HUES6 (cell line): ENCODE data around the gene MYO1B.

Source experiments
- H3K27ac ChIP-seq: 2 replicates; pipeline ENCODE4 v1.7.0; 2013; ENCODE audit warnings: low read depth, mild to moderate bottlenecking, low read length, inconsistent platforms
- H3K27me3 ChIP-seq: 2 replicates; pipeline ENCODE4 v1.6.1; 2013; ENCODE audit warnings: low read length; ENCODE audit not compliant: control insufficient read depth, insufficient read depth
- H3K36me3 ChIP-seq: 2 replicates; pipeline ENCODE4 v1.6.1; 2013; ENCODE audit warnings: low read length; ENCODE audit not compliant: control insufficient read depth, insufficient read depth
- H3K4me1 ChIP-seq: 2 replicates; pipeline ENCODE4 v1.6.1; 2013; ENCODE audit warnings: low read length; ENCODE audit not compliant: control insufficient read depth, insufficient read depth
- H3K4me3 ChIP-seq: 2 replicates; pipeline ENCODE4 v1.5.1; 2013; ENCODE audit warnings: low read depth, low read length
- H3K9ac ChIP-seq: one replicate; pipeline ENCODE4 v1.6.1; 2013; ENCODE audit warnings: mild to moderate bottlenecking, low read length
- H3K9me3 ChIP-seq: 2 replicates; pipeline ENCODE4 v1.6.1; 2013; ENCODE audit warnings: low read depth, low read length; ENCODE audit not compliant: control insufficient read depth, insufficient read depth

MYO1B gene

GRCh38 chr2:191212119-191212518 is 33.1 kb upstream of the MYO1B start:
- Histone ChIP-seq H3K9ac (no peak overlapping the region), H3K4me1 (peaks cover under 1% of the 10 kb centered on the region; the same call in 1 of the 2 replicates), H3K4me3 (no peak overlapping the region), H3K36me3 (no peaks in the 10 kb centered on the region), H3K27ac (no peak overlapping the region), H3K27me3 (no peaks in the 10 kb centered on the region), H3K9me3 (no peaks in the 10 kb centered on the region)

DNA sequence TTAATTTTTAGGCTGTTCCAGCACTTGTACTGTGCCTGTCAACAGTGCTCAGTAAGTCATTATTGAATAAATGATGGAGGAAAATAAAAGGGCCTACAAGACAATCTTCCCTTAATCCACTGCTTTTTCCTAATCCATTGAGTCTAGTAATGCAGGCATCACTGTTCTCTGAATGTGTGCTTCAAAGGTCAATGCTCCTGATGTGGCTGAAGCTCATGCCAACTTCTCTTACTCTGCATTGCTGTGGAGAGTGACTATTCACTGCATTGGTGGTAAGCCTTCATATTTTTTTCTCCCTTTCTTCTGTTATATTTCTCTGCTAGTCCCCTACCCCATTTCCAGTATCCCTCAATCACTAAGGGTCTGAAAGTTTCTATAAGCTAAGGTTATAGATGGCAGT is 31.9 kb upstream of the MYO1B start:
- no peaks in the 10 kb centered on the region for H3K9me3 ChIP-seq
- no peak overlapping the region for H3K27ac ChIP-seq
- peaks cover 12% of the 10 kb centered on the region for H3K4me1 ChIP-seq
- H3K9ac ChIP-seq, result no peak overlapping the region
- H3K27me3 ChIP-seq, result no peaks in the 10 kb centered on the region
- no peak overlapping the region for H3K4me3 ChIP-seq
- H3K36me3 ChIP-seq, result no peaks in the 10 kb centered on the region

GRCh38 chr2:191215230-191215629 is 30.0 kb upstream of the MYO1B start:
- Histone ChIP-seq H3K36me3 (no peaks in the 10 kb centered on the region), H3K27ac (no peak overlapping the region), H3K9me3 (no peaks in the 10 kb centered on the region), H3K9ac (no peak overlapping the region), H3K27me3 (no peaks in the 10 kb centered on the region), H3K4me3 (no peak overlapping the region), H3K4me1 (peaks cover 14% of the 10 kb centered on the region)

DNA sequence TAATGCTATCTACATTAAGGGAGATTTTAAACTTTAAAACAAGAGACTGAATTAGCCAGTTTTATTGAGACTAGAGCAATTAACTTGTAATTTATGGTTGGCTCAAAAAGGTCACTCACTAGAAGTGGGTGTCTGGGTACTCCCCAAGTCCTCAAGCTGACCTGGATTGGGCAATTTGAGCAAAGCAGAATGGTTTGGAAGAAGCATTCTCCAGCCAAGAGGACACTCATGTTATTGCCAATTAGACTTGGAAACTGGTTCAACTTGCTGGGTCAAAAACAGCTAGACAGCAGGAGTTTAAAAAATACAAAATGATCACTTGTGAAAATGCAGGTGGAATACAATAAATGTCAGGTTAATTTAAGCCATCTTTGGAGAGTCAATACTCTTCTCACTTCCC is 29.5 kb upstream of the MYO1B start:
- Histone ChIP-seq H3K9me3 (no peaks in the 10 kb centered on the region), H3K27me3 (no peaks in the 10 kb centered on the region), H3K4me3 (no peak overlapping the region), H3K9ac (no peak overlapping the region), H3K27ac (no peak overlapping the region), H3K4me1 (peaks cover 14% of the 10 kb centered on the region), H3K36me3 (no peaks in the 10 kb centered on the region)

DNA sequence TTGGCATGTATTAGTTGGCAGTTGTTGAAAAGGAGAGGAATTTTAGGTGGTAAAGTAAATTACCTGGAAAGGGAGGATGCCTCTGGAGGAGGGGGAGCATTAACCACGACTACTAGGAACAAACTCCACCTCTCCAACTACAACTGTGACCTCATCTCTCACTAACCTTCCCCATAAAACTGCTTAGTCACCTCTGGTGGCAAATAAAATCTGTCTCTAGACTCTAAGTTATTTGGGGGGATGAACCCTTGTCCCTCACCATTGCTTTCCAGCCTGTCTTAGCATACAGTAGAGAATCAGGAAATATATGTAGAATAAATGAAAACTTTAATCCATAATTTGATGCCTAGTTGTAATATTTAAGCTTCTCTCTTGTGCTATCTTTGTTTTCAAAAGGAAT is 27.6 kb upstream of the MYO1B start:
- Histone ChIP-seq H3K27me3 (no peaks in the 10 kb centered on the region), H3K9me3 (no peaks in the 10 kb centered on the region), H3K36me3 (no peaks in the 10 kb centered on the region), H3K4me1 (peaks cover 14% of the 10 kb centered on the region), H3K4me3 (no peak overlapping the region), H3K27ac (peak overlapping the region; percentile 51), H3K9ac (peak overlapping the region; percentile 40)

DNA sequence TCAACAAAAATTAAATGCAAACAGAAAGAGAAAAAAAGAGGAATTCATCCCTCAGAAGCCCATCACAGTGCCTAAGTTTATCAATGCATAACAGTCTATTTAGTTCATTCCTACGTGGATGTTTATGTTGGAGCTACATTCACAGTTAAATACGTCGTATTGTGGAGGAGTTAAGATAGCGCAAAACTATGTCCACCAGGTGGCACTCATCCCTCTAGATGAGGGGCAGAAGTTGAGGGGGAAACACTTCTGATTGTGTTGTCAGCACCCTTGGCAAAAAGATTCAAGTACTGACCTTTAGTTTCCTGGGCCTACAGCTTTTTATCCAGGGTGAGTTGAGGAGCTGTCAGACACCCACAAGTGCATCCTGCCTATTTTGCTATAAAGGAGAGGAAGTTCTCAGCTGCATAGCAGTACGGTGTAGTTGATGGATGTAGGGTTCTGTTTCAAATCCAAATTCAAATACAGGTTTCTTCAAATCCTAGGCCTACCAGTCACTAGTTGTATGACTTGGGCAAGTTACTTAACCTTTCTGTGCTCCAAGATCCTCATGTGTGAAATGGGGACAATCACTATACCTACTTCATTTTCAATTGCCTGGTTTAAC is 26.8 kb upstream of the MYO1B start:
- Histone ChIP-seq H3K4me1 (peaks cover 14% of the 10 kb centered on the region), H3K36me3 (no peaks in the 10 kb centered on the region), H3K9ac (no peak overlapping the region), H3K4me3 (no peak overlapping the region), H3K27ac (peak overlapping the region; percentile 51; the same call in 1 of the 2 replicates), H3K27me3 (no peaks in the 10 kb centered on the region), H3K9me3 (no peaks in the 10 kb centered on the region)

DNA sequence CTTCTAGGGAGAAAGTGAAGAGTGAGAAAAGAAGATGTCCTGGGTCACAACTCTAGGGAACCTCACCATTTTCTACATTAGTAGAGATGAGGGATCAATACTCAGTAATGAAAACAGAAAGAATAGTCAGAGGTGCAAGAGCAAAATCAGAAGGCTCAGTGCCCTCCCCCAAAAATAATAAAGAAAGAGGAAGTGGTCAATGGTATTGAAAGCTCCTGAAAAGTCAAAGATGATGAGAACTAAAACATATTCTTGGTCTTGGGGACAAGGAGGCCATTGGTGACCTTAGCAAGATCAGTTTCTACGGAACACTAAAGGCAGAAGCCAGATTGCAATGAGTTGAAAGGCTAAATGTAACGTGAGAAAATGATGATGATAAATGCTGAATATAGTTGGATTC is 24.5 kb upstream of the MYO1B start:
- no peaks in the 10 kb centered on the region for H3K27me3 ChIP-seq

DNA sequence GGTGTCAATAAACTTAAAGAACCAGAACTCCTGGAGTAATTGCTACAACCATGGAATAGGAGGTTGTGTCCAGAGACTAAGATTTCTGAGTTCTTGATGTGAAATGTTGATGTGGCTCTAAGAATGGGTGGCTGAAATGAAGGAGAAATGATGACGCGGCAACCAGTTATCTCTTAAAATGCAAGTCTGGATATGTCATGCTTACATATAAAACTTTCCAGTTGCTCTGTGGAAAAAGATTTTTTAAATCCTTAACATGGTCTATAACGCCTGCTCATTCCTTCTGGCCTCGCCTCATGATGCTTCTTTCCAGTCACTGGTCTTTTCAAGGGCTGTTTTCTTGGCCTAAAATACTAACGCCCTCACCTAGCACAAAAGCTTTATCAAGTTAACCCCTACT is 23.5 kb upstream of the MYO1B start:
- Histone ChIP-seq H3K4me3 (no peak overlapping the region), H3K4me1 (peaks cover 29% of the 10 kb centered on the region), H3K27me3 (no peaks in the 10 kb centered on the region), H3K9ac (no peak overlapping the region), H3K9me3 (no peaks in the 10 kb centered on the region), H3K27ac (no peak overlapping the region), H3K36me3 (no peaks in the 10 kb centered on the region)

More for the DNA sequence above, 24.5 kb upstream of the MYO1B start:
- Histone ChIP-seq H3K9ac (no peak overlapping the region), H3K4me1 (peaks cover 22% of the 10 kb centered on the region), H3K4me3 (no peak overlapping the region), H3K36me3 (no peaks in the 10 kb centered on the region), H3K27ac (no peak overlapping the region), H3K9me3 (no peaks in the 10 kb centered on the region)

GRCh38 chr2:191222507-191222906 is 22.7 kb upstream of the MYO1B start:
- peaks cover 25% of the 10 kb centered on the region for H3K4me1 ChIP-seq
- H3K27ac ChIP-seq, result no peak overlapping the region
- no peaks in the 10 kb centered on the region for H3K27me3 ChIP-seq
- no peaks in the 10 kb centered on the region for H3K36me3 ChIP-seq
- H3K9ac ChIP-seq, result no peak overlapping the region
- H3K9me3 ChIP-seq, result no peaks in the 10 kb centered on the region
- H3K4me3 ChIP-seq, result no peak overlapping the region

DNA sequence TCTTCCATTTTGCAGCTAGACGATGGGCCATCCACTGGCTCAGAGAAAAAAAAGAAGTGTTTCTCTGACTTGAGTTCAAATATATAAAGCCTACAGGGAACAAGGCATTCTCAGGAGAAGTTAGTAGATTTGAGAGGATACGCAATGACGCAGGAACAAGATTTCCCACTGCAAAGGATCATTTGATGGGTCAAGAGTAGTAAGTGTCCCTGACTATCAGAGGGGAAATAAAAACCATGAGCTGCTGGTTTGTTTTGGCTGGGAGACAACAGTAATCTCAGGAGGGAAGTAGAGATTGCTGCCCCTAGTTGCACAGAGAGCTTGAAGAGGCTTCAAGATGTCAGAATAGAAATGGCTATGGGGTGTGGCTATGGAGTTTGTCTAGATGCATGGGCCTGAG is 22.3 kb upstream of the MYO1B start:
- Histone ChIP-seq H3K4me1 (peaks cover 20% of the 10 kb centered on the region), H3K27me3 (no peaks in the 10 kb centered on the region), H3K4me3 (no peak overlapping the region), H3K9ac (no peak overlapping the region), H3K27ac (no peak overlapping the region), H3K9me3 (no peaks in the 10 kb centered on the region), H3K36me3 (no peaks in the 10 kb centered on the region)

DNA sequence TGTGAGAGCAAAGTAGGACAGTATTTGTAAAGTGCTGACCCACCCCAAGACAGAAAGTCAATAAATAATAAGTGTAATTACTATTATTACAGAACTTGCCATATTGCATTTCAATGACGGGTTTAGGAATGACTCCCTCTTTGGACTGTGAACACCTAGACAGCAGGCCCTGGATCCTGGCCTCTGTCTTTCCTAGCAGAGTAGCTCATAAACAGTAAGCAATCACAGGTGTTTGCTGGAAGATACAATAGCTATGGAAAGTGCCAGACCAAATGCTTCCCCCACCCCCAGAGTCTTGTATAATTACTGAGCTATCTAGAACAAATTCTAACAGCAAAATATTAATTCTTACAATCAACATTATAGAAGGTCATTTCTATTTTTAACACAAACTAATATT is 20.1 kb upstream of the MYO1B start:
- Histone ChIP-seq H3K4me1 (peaks cover 15% of the 10 kb centered on the region; the same call in 1 of the 2 replicates), H3K9me3 (no peaks in the 10 kb centered on the region), H3K4me3 (no peak overlapping the region), H3K36me3 (no peaks in the 10 kb centered on the region), H3K9ac (no peak overlapping the region), H3K27me3 (no peaks in the 10 kb centered on the region), H3K27ac (no peak overlapping the region)

DNA sequence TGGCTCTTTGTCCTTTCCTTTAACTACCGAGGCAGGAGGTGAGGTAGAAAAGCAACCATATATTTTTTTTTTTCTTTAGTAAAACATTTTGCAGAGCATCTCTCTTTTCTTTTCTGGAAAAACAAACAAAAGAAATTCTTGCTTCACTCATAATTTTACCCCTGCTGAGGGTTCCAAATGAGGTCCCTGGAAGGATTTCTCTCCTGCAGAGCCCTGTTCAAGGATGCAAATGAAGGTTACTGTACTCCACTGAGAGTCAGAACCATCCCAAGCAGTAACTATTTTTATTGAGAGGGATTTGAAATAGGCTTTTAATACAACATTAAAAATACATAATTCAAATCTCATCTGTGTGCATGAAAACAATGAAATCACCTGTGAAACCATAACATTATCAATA is 19.5 kb upstream of the MYO1B start:
- H3K4me3 ChIP-seq, result no peak overlapping the region
- H3K9ac ChIP-seq, result no peak overlapping the region
- peaks cover 15% of the 10 kb centered on the region; the same call in 1 of the 2 replicates for H3K4me1 ChIP-seq
- H3K27ac ChIP-seq, result no peak overlapping the region
- H3K9me3 ChIP-seq, result no peaks in the 10 kb centered on the region
- H3K27me3 ChIP-seq, result no peaks in the 10 kb centered on the region
- H3K36me3 ChIP-seq, result no peaks in the 10 kb centered on the region
